DOHH2 (cell line): ENCODE data around the gene RAB4B.

Experiments
- H3F3A ChIP-seq: fragments of 200-600 bp; sonication (generic), shearing (Covaris generic); 2 replicates; pipeline ENCODE4 v1.6.0; 2016; ENCODE audit warnings: antibody characterized with exemption, mild to moderate bottlenecking; ENCODE audit not compliant: control insufficient read depth, insufficient read depth
- H3K27ac ChIP-seq: fragments of 200-600 bp; sonication (generic); 2 replicates; pipeline ENCODE4 v1.5.1; 2014; ENCODE audit warnings: low read depth, mild to moderate bottlenecking, low read length, moderate library complexity
- H3K27me3 ChIP-seq: fragments of 200-600 bp; sonication (generic); 2 replicates; pipeline ENCODE4 v1.6.1; 2014; ENCODE audit warnings: mild to moderate bottlenecking, low read length, mixed read lengths; ENCODE audit not compliant: control insufficient read depth
- H3K36me3 ChIP-seq: fragments of 200-600 bp; sonication (generic); 2 replicates; pipeline ENCODE4 v1.6.1; 2014; ENCODE audit warnings: mild to moderate bottlenecking, low read length, moderate library complexity, mixed read lengths; ENCODE audit not compliant: control insufficient read depth
- H3K4me1 ChIP-seq: fragments of 200-600 bp; sonication (generic); 2 replicates; pipeline ENCODE4 v1.6.1; 2014; ENCODE audit warnings: mild to moderate bottlenecking, low read length, mixed read lengths; ENCODE audit not compliant: control insufficient read depth
- H3K4me2 ChIP-seq: fragments of 200-600 bp; sonication (generic); 2 replicates; pipeline ENCODE4 v1.6.0; 2014; ENCODE audit warnings: mild to moderate bottlenecking, low read length, moderate library complexity
- H3K4me3 ChIP-seq: fragments of 200-600 bp; sonication (generic); 2 replicates; pipeline ENCODE4 v1.5.1; 2014; ENCODE audit warnings: mild to moderate bottlenecking, low read length, mixed read lengths
- H3K79me2 ChIP-seq: fragments of 200-600 bp; sonication (generic); 2 replicates; pipeline ENCODE4 v1.6.1; 2014; ENCODE audit warnings: mild to moderate bottlenecking, low read length, mixed read lengths; ENCODE audit not compliant: control insufficient read depth
- H3K9me2 ChIP-seq: fragments of 200-600 bp; sonication (generic); replicated peaks from 2 replicates; pipeline ENCODE4 v1.6.1; 2014; ENCODE audit warnings: mild to moderate bottlenecking, low read length, mixed read lengths; ENCODE audit not compliant: control insufficient read depth
- H3K9me3 ChIP-seq: fragments of 200-600 bp; sonication (generic); 2 replicates; pipeline ENCODE4 v1.6.1; 2014; ENCODE audit warnings: antibody characterized with exemption, low read length, mixed read lengths; ENCODE audit not compliant: control insufficient read depth, insufficient read depth
- H4K20me1 ChIP-seq: fragments of 200-600 bp; sonication (generic); 2 replicates; pipeline ENCODE4 v1.6.0; 2014; ENCODE audit warnings: low read depth, mild to moderate bottlenecking, antibody characterized with exemption, low read length, moderate library complexity; ENCODE audit not compliant: control insufficient read depth, insufficient read depth
- CTCF ChIP-seq: fragments of 200-600 bp; sonication (generic); IDR thresholded peaks from one replicate; pipeline ENCODE4 v1.5.1; 2014; ENCODE audit warnings: antibody characterized with exemption, mild to moderate bottlenecking, low read depth, low read length; ENCODE audit not compliant: poor library complexity, severe bottlenecking
- EZH2phosphoT487 ChIP-seq: fragments of 200-600 bp; sonication (generic); IDR thresholded peaks from 2 replicates; pipeline ENCODE4 v1.6.1; 2017; ENCODE audit warnings: borderline replicate concordance, mild to moderate bottlenecking, antibody characterized with exemption, low read length, moderate library complexity, mixed read lengths

Gene RAB4B

DNA sequence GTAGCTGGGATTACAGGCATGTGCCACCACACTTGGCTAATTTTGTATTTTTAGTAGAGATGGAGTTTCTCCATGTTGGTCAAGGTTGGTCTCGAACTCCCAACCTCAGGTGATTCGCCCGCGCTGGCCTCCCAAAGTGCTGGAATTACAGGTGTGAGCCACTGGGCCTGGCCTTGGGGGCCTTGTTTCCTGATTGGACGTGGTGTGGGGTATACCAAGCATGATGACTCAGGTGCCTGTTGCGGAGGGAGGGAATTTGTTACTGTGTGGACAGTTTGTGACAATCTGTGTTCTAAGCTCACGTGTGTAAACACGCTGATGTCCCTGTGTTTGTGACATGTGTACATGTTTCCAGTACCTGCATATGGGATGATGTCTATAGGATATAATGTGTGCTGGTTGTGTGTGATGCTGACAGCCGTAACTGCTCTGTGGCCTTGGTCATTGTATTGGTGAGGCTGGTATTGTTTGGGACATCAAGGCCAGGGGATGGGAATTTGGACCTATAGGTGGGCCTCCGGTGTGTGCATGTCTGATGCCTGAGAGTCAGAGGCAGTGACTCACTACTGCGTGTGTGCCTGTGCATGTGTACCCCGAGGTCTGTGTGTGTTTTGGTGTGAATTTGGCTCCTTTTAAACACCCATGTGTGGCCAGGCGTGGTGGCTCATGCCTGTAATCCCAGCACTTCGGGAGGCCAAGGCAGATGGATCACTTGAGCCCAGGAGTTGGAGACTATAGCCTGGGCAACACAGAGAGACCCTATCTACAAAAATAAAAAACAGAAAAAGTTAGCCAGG is 19.3 kb downstream of the RAB4B start:
- peaks cover 47% of the 10 kb centered on the region for H3K4me1 ChIP-seq
- TF ChIP-seq CTCF (no peak), EZH2phosphoT487 (no peak)
- H4K20me1 ChIP-seq: peaks cover 17% of the 10 kb centered on the region
- peak overlapping the region; percentile 79 for H3K27ac ChIP-seq
- no peaks in the 10 kb centered on the region for H3K27me3 ChIP-seq
- no peaks in the 10 kb centered on the region for H3K9me2 ChIP-seq
- 0 out of 2 replicates have a peak, but pooled peaks cover 3% of the 10 kb centered on the region for H3F3A ChIP-seq
- peak overlapping the region; percentile 71 for H3K4me3 ChIP-seq
- H3K36me3 ChIP-seq: peaks cover 30% of the 10 kb centered on the region
- H3K9me3 ChIP-seq: no peaks in the 10 kb centered on the region
- H3K4me2 ChIP-seq: peak overlapping the region; percentile 86
- H3K79me2 ChIP-seq: peaks cover 32% of the 10 kb centered on the region

DNA sequence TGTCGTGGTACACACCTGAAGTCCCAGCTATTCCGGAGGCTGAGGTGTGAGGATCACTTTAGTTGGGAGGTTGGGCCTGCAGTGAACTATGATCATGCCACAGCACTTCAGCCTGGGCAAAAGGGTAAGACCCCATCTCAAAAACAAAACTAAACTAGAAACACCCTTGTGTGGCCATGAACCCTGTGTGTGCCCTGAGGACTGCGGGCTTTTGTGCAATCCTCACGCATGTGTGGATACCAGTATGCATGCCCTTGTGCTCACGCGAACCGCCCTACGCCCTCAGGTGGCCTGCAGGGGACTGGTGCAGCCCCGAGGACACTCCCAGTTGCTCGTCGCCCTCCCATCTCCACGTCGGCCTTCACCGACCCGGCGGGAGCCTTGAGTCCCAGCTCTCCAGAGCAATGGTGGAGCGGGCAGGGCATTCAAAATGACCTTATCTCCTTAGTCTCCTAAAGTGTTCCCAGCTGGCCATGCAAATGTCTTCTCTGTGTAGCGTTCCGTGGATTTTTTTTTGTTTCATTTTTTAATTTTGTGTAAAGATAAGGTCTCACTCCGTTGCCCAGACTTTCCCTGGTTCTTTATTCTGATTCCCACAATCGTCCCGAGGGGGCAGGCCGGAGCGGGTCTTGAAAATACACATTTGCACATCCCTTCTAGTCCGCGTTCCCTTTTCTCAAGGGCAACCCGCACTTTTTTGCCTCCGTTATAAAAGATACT is 20.1 kb downstream of the RAB4B start:
- Histone ChIP-seq H3K9me3 (no peaks in the 10 kb centered on the region), H3K4me2 (peak overlapping the region; percentile 86), H4K20me1 (peaks cover 23% of the 10 kb centered on the region), H3K36me3 (peaks cover 34% of the 10 kb centered on the region), H3K79me2 (peaks cover 40% of the 10 kb centered on the region), H3F3A (peaks cover 2% of the 10 kb centered on the region; the same call in 1 of the 2 replicates), H3K27ac (peak overlapping the region; percentile 79), H3K27me3 (no peaks in the 10 kb centered on the region), H3K4me3 (peak overlapping the region; percentile 71), H3K4me1 (peaks cover 47% of the 10 kb centered on the region), H3K9me2 (no peaks in the 10 kb centered on the region)
- TF ChIP-seq CTCF (peak; percentile 62), EZH2phosphoT487 (no peak)

DNA sequence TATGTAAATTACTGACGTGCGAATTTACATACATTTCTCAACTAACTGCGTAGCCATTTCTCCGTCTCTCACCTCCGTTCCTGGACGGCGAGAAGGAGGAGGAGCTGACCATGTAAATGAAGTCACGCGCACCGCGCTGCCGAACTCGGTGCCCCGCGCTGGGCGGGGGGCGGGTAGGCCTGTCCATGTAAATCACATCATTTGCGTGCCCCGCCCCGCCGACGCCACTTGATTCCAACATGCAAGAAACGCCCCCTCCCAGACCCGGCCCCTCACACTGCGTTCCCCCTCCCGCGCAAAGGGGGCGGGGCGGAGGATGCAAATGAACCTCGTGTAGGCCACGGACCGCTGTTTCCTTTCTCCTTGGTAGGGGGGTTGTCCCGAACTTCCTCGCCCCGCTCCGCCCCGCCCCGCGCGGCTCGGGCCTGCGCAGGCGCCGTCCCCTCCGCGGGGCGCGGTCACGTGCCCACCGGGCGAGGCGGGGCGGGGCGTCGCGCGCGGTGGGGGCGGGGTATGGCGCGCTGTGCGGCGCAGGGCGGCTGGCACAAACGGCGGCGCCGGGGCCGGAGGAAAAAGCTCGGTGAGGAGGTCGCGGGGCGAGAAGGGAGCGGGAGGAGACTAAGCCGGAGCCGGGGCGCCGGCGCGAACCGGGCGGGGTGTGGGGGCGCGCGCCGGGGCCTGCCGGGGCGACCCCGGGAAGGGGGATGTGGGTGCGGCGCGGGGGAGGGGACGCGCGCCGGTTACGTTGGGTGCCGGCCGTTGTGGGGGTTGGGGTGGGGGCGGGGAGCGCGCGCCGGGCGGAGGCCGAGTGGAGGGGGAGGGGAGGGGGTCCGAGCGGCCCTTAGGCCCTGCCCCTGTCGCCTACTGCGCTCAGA is 20.9 kb downstream of the RAB4B start, which contains the start of gene EGLN2:
Gene EGLN2, plus strand, starts transcription at position 509 of the 875 bp plus-strand sequence. CDS start 1,382 bp downstream, outside the sequence.
- no peaks in the 10 kb centered on the region for H3K9me3 ChIP-seq
- peaks cover 28% of the 10 kb centered on the region for H4K20me1 ChIP-seq
- H3K36me3 ChIP-seq: peaks cover 40% of the 10 kb centered on the region
- H3K27ac ChIP-seq: peak within 1 kb of the TSS; percentile 79
- no peaks in the 10 kb centered on the region for H3K9me2 ChIP-seq
- H3K4me3 ChIP-seq: peak within 1 kb of the TSS; percentile 93
- peaks cover 54% of the 10 kb centered on the region for H3K4me1 ChIP-seq
- TF ChIP-seq CTCF: no peak
- no peak for TF ChIP-seq EZH2phosphoT487
- peaks cover 48% of the 10 kb centered on the region for H3K79me2 ChIP-seq
- H3K27me3 ChIP-seq: no peaks in the 10 kb centered on the region
- peak within 1 kb of the TSS; percentile 86 for H3K4me2 ChIP-seq
- peaks cover 2% of the 10 kb centered on the region; the same call in 1 of the 2 replicates for H3F3A ChIP-seq
